HG03439 (cell line): ENCODE measurements around the gene LINC01488.

Experiments
- ATAC-seq: cut with Tn5 transposase; IDR thresholded peaks from one replicate; pipeline ENCODE4 v1.9.1; 2021; ENCODE audit warnings: mild to moderate bottlenecking, moderate library complexity; ENCODE audit not compliant: unreplicated experiment

The LINC01488 gene

GRCh38 chr11:69541501-69542313 lies 60.2 kb downstream of the LINC01488 start:
- no peak for ATAC-seq

- ATAC-seq = no peak
Observed at GRCh38 chr11:69542314-69543168, 61.1 kb downstream of the LINC01488 start.
